Measurements from ENCODE around the gene TRAPPC8.
"Not testable (repeated sequence)": the region's sequence is repeated elsewhere in the genome, so short reads cannot be mapped to it uniquely, and the experiment has no call there.

Gene TRAPPC8

GRCh38 chr18:31973929-31974546, 31.1 kb upstream of the TRAPPC8 start:
- Histone ChIP-seq H3K9me3 (ENCODE audit: control insufficient read depth, low read length) (no peaks in the 10 kb centered on the region), H3K27me3 (ENCODE audit: control insufficient read depth, insufficient read depth, low read length, poor library complexity, severe bottlenecking) (no peaks in the 10 kb centered on the region), H3K27ac (ENCODE audit: insufficient read depth, low read depth, low read length, poor library complexity, severe bottlenecking) (no peak overlapping the region), H3K4me1 (ENCODE audit: control insufficient read depth, insufficient read depth, low read length) (no peaks in the 10 kb centered on the region), H3K4me3 (ENCODE audit: insufficient read depth, low read depth, low read length) (no peak overlapping the region), H3K36me3 (ENCODE audit: control insufficient read depth, insufficient read depth, low read length) (no peaks in the 10 kb centered on the region)
- WGBS, 2 experiments = 94 to 95% methylated on average over 4 of the region's 4 CpGs

- WGBS, 2 experiments = 60 to 64% methylated on average over 3 of the region's 3 CpGs
- no peaks in the 10 kb centered on the region for H3K36me3 ChIP-seq (ENCODE audit: control insufficient read depth, insufficient read depth, low read length)
- H3K4me3 ChIP-seq (ENCODE audit: insufficient read depth, low read depth, low read length) = no peak overlapping the region
- H3K27me3 ChIP-seq (ENCODE audit: control insufficient read depth, insufficient read depth, low read length, poor library complexity, severe bottlenecking) = no peaks in the 10 kb centered on the region
- H3K9me3 ChIP-seq (ENCODE audit: control insufficient read depth, low read length) = no peaks in the 10 kb centered on the region
- H3K4me1 ChIP-seq (ENCODE audit: control insufficient read depth, insufficient read depth, low read length) = no peaks in the 10 kb centered on the region
- no peak overlapping the region for H3K27ac ChIP-seq (ENCODE audit: insufficient read depth, low read depth, low read length, poor library complexity, severe bottlenecking)
Observed at GRCh38 chr18:31970617-31971016, 27.7 kb upstream of the TRAPPC8 start.

DNA sequence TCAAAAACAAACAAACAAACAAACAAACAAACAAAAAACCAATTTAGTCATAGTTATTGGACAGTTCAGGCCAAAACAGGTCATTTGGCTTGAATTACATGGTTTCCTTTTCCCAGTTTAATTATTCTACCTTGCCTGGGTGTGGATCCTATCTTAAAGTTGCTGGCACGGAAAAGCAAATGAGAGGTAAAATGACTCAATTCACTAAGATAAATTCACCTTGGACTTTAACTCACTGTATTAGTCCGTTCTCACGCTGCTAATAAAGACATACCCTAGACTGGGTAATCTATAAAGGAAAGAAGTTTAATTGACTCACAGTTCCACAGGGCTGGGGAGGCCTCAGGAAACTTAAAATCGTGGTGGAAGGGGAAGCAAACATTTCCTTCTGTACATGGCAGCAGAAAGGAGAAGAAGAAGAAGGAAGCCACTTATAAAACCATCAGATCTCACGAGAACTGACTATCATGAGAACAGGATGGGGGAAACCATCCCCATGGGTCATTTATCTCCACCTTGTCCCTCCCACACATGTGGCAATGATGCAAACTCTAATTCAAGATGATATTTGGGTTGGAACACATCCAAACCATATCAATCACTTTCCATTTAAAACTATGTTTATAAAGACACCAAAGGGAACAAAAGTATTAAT, 22.5 kb upstream of the TRAPPC8 start:
- Histone ChIP-seq H3K27me3 (ENCODE audit: control insufficient read depth, insufficient read depth, low read length, poor library complexity, severe bottlenecking) (no peaks in the 10 kb centered on the region), H3K27ac (ENCODE audit: insufficient read depth, low read depth, low read length, poor library complexity, severe bottlenecking) (no peak overlapping the region), H3K4me1 (ENCODE audit: control insufficient read depth, insufficient read depth, low read length) (no peaks in the 10 kb centered on the region), H3K36me3 (ENCODE audit: control insufficient read depth, insufficient read depth, low read length) (no peaks in the 10 kb centered on the region), H3K4me3 (ENCODE audit: insufficient read depth, low read depth, low read length) (no peak overlapping the region), H3K9me3 (ENCODE audit: control insufficient read depth, low read length) (no peaks in the 10 kb centered on the region)
- 77 to 90% methylated on average over 5 of the region's 5 CpGs for WGBS, 2 experiments

DNA sequence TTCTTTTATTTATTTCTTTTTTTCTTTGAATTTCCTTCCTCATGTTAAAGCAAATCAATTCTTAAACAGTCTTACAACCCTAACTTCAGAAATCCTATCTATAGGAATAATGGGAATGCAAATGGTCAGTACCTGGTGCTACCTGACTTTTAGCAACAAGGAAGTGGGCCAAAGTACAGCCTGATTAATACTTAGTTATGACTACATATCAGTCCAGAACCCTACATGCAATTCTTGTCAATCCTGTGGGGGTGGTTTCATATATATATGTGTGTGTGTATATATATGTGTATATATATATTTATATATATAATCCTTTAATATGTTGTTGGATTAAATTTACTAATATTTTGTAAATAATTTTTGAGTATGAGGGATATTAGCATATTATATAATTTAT, 14.8 kb upstream of the TRAPPC8 start:
- H3K27ac ChIP-seq (ENCODE audit: insufficient read depth, low read depth, low read length, poor library complexity, severe bottlenecking) = no peak overlapping the region
- H3K4me3 ChIP-seq (ENCODE audit: insufficient read depth, low read depth, low read length) = no peak overlapping the region
- no peaks in the 10 kb centered on the region for H3K9me3 ChIP-seq (ENCODE audit: control insufficient read depth, low read length)
- no peaks in the 10 kb centered on the region for H3K4me1 ChIP-seq (ENCODE audit: control insufficient read depth, insufficient read depth, low read length)
- no peaks in the 10 kb centered on the region for H3K27me3 ChIP-seq (ENCODE audit: control insufficient read depth, insufficient read depth, low read length, poor library complexity, severe bottlenecking)
- H3K36me3 ChIP-seq (ENCODE audit: control insufficient read depth, insufficient read depth, low read length) = no peaks in the 10 kb centered on the region

GRCh38 chr18:31954349-31954748, 11.4 kb upstream of the TRAPPC8 start:
- Histone ChIP-seq H3K27ac (ENCODE audit: insufficient read depth, low read depth, low read length, poor library complexity, severe bottlenecking) (no peak overlapping the region), H3K9me3 (ENCODE audit: control insufficient read depth, low read length) (no peaks in the 10 kb centered on the region), H3K36me3 (ENCODE audit: control insufficient read depth, insufficient read depth, low read length) (no peaks in the 10 kb centered on the region), H3K4me1 (ENCODE audit: control insufficient read depth, insufficient read depth, low read length) (no peaks in the 10 kb centered on the region), H3K27me3 (ENCODE audit: control insufficient read depth, insufficient read depth, low read length, poor library complexity, severe bottlenecking) (no peaks in the 10 kb centered on the region), H3K4me3 (ENCODE audit: insufficient read depth, low read depth, low read length) (no peak overlapping the region)
- 93% methylated on average over 3 of the region's 3 CpGs for WGBS, 2 experiments

DNA sequence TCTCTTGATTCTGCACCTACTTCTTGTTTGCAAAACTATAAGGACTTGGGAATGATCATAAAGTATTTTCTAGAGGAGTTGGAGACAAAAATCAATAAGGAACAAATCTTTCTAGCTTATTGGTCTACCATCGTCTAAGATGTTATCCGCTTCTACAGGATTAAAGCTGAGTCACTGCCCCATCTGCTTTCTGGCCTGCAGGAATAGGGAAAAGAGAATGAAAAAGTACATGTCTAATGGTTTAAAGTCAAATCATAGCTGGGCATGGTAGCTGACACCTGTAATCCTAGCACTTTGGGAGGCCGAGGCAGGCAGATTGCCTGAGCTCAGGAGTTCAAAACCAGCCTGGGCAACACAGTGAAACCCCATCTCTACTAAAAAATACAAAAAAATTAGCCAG, 10.8 kb upstream of the TRAPPC8 start:
- H3K9me3 ChIP-seq (ENCODE audit: control insufficient read depth, low read length); H3K36me3 ChIP-seq (ENCODE audit: control insufficient read depth, insufficient read depth, low read length); H3K4me3 ChIP-seq (ENCODE audit: insufficient read depth, low read depth, low read length); H3K4me1 ChIP-seq (ENCODE audit: control insufficient read depth, insufficient read depth, low read length); H3K27ac ChIP-seq (ENCODE audit: insufficient read depth, low read depth, low read length, poor library complexity, severe bottlenecking); H3K27me3 ChIP-seq (ENCODE audit: control insufficient read depth, insufficient read depth, low read length, poor library complexity, severe bottlenecking): not testable (repeated sequence)
- 94 to 96% methylated on average over 3 of the region's 3 CpGs for WGBS, 2 experiments

- Histone ChIP-seq H3K4me1 (ENCODE audit: control insufficient read depth, insufficient read depth, low read length) (no peaks in the 10 kb centered on the region), H3K27me3 (ENCODE audit: control insufficient read depth, insufficient read depth, low read length, poor library complexity, severe bottlenecking) (no peaks in the 10 kb centered on the region), H3K4me3 (ENCODE audit: insufficient read depth, low read depth, low read length) (no peak overlapping the region), H3K9me3 (ENCODE audit: control insufficient read depth, low read length) (no peaks in the 10 kb centered on the region), H3K27ac (ENCODE audit: insufficient read depth, low read depth, low read length, poor library complexity, severe bottlenecking) (no peak overlapping the region), H3K36me3 (ENCODE audit: control insufficient read depth, insufficient read depth, low read length) (no peaks in the 10 kb centered on the region)
- 92% methylated on average over 3 of the region's 3 CpGs; no CpG with 5 or more reads in 1 of the 2 experiments for WGBS, 2 experiments
Observed at GRCh38 chr18:31952223-31952622, 9.3 kb upstream of the TRAPPC8 start.

DNA sequence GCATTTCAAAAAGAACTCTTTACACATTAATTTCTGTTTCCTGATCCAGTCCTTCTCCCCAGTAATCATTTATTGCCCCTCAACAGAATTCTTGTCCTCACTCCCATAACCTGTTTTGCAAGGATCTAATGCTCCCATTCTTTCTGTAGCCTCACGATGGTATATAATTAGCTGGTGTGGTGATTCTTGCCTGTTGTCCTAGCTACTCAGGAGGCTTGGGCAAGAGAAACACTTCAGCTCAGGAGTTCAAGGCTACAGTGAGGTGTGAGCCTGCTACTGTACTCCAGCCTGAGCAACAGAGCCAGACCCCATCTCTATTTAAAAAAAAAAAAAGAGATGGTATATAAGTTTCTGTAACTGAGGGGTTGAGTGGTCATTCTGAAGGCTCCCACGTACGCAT, 7.7 kb upstream of the TRAPPC8 start:
- Histone ChIP-seq H3K36me3 (ENCODE audit: control insufficient read depth, insufficient read depth, low read length) (no peaks in the 10 kb centered on the region), H3K9me3 (ENCODE audit: control insufficient read depth, low read length) (no peaks in the 10 kb centered on the region)
- 81 to 88% methylated on average over 3 of the region's 3 CpGs for WGBS, 2 experiments

DNA sequence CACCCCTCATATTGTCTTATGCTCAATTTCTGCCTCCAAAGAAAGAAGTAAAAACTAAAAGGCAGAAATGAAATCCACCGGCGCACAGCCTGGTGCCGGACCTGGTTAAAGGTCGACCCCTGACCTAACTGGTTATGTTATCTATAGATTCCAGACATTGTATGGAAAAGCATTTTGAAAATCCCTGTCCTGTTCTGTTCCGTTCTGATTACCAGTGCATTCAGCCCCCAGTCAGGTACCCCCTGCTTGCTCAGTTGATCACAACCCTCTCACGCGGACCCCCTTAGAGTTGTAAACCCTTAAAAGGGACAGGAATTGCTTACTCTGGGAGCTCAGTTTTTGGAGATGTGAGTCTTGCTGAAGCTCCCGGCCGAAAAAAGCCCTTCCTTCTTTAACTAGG, 5.4 kb upstream of the TRAPPC8 start:
- H3K27me3 ChIP-seq (ENCODE audit: control insufficient read depth, insufficient read depth, low read length, poor library complexity, severe bottlenecking); H3K4me3 ChIP-seq (ENCODE audit: insufficient read depth, low read depth, low read length); H3K4me1 ChIP-seq (ENCODE audit: control insufficient read depth, insufficient read depth, low read length); H3K9me3 ChIP-seq (ENCODE audit: control insufficient read depth, low read length); H3K27ac ChIP-seq (ENCODE audit: insufficient read depth, low read depth, low read length, poor library complexity, severe bottlenecking); H3K36me3 ChIP-seq (ENCODE audit: control insufficient read depth, insufficient read depth, low read length): not testable (repeated sequence)
- WGBS, 2 experiments = 91 to 94% methylated on average over 9 of the region's 9 CpGs

More for the DNA sequence above, 7.7 kb upstream of the TRAPPC8 start:
- no peaks in the 10 kb centered on the region for H3K4me1 ChIP-seq (ENCODE audit: control insufficient read depth, insufficient read depth, low read length)
- no peaks in the 10 kb centered on the region for H3K27me3 ChIP-seq (ENCODE audit: control insufficient read depth, insufficient read depth, low read length, poor library complexity, severe bottlenecking)
- H3K4me3 ChIP-seq (ENCODE audit: insufficient read depth, low read depth, low read length) = no peak overlapping the region
- H3K27ac ChIP-seq (ENCODE audit: insufficient read depth, low read depth, low read length, poor library complexity, severe bottlenecking) = no peak overlapping the region

DNA sequence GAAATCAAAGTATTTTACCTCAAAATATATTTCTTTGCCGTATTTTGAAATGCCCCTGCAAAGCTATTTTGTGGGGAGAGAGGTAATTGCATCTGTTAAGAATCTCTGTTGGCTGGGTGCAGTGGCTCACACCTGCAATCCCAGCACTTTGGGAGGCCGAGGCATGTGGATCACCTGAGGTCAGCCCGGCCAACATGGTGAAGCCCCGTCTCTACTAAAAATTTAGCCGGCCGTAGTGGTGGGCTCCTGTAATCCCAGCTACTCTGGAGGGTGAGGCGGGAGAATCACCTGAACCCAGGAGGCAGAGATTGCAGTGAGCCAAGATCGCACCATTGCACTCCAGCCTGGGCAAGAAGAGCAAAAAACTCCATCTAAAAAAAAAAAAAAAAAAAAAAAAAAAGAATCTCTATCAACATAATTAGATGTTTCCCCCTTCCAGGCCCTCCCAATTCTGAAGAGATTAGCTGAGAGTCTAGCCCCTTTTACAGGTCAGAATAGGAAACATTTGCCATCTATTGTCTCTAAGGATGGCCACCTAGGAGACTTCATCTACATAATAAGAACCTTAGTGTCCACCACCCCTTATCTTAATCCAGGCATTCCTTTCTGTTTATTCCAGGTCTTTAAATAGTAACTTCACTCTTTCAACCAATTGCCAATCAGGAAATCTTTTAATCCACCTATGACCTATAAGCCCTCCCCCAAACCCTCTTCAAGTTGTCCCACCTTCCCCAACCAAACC, 3.5 kb upstream of the TRAPPC8 start:
- Histone ChIP-seq H3K4me1 (ENCODE audit: control insufficient read depth, insufficient read depth, low read length) (peaks cover 4% of the 10 kb centered on the region), H3K27me3 (ENCODE audit: control insufficient read depth, insufficient read depth, low read length, poor library complexity, severe bottlenecking) (peaks cover 6% of the 10 kb centered on the region), H3K4me3 (ENCODE audit: insufficient read depth, low read depth, low read length) (no peak overlapping the region), H3K27ac (ENCODE audit: insufficient read depth, low read depth, low read length, poor library complexity, severe bottlenecking) (no peak overlapping the region), H3K9me3 (ENCODE audit: control insufficient read depth, low read length) (no peaks in the 10 kb centered on the region), H3K36me3 (ENCODE audit: control insufficient read depth, insufficient read depth, low read length) (no peaks in the 10 kb centered on the region)
- 65 to 70% methylated on average over 8 of the region's 8 CpGs for WGBS, 2 experiments

Data from ectodermal cell (in vitro differentiated cells).